ENCODE data around the gene MLLT10.

The MLLT10 gene

DNA sequence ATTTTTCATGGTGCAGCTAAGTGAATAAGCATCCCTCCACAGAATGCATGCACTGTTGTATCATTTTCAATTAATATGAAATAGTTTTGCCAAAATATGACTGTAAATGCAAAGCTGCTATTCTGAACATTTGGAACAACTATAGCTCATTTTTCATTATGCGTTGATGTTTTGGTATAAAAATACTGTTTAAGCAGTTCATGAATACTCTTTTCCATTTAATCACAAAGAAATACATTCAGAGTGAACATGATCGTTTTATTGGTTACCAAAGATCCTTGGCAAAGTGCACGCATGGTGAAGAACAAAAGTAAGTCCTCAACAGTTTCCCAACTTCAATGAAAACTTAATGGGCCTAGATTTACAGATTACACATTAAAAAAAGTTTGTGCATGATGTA lies 41.6 kb upstream of the MLLT10 start:
- TF ChIP-seq SUZ12 (IDR thresholded peaks at IDR 0.05; ENCODE audit: extremely low read depth, insufficient read depth, insufficient read length) (no peak), YY1 (IDR thresholded peaks at IDR 0.05; ENCODE audit: insufficient read depth, insufficient read length) (no peak), ZNF274 (IDR thresholded peaks at IDR 0.05; ENCODE audit: low read depth, low read length) (no peak)
- Histone ChIP-seq H3K9ac (ENCODE audit: insufficient read length, low read depth) (no peak overlapping the region), H3K27me3 (ENCODE audit: insufficient read depth, insufficient read length) (peaks cover 1% of the 10 kb centered on the region), H3K4me1 (ENCODE audit: insufficient read depth, insufficient read length) (no peaks in the 10 kb centered on the region), H3K36me3 (ENCODE audit: insufficient read depth, insufficient read length, low read length) (peaks cover 10% of the 10 kb centered on the region), H3K9me3 (ENCODE audit: insufficient read depth, low read length) (no peaks in the 10 kb centered on the region), H3K4me3 (ENCODE audit: insufficient read length, low read depth) (no peak overlapping the region)
- no peak for DNase-seq (ENCODE audit: low read depth, low spot score)

DNA sequence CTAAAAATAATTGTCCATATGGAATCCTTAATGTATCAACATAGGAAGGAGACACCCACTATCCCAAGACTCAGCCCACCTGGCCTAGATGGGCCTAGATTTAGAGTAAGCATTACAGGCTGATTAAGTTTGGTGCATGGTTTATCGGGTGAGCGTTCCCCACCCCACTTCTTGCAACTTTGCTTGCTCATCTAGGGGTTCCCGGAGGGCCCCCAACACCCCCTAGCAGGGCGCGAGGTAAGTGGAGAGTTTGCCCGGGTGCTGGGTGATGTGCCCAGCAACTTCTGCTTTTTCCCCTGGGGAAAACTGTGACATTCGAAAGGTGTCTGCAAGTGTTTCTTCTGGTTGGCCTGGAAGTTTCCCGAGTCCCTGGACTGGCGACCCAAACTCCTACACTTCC lies 40.2 kb upstream of the MLLT10 start:
- Histone ChIP-seq H3K27me3 (ENCODE audit: insufficient read depth, insufficient read length) (peaks cover 15% of the 10 kb centered on the region), H3K4me3 (ENCODE audit: insufficient read length, low read depth) (no peak overlapping the region), H3K9ac (ENCODE audit: insufficient read length, low read depth) (peak overlapping the region; percentile 96), H3K4me1 (ENCODE audit: insufficient read depth, insufficient read length) (no peaks in the 10 kb centered on the region), H3K9me3 (ENCODE audit: insufficient read depth, low read length) (no peaks in the 10 kb centered on the region), H3K36me3 (ENCODE audit: insufficient read depth, insufficient read length, low read length) (peaks cover 5% of the 10 kb centered on the region)
- no peak for DNase-seq (ENCODE audit: low read depth, low spot score)
- TF ChIP-seq ZNF274 (IDR thresholded peaks at IDR 0.05; ENCODE audit: low read depth, low read length) (no peak), SUZ12 (IDR thresholded peaks at IDR 0.05; ENCODE audit: extremely low read depth, insufficient read depth, insufficient read length) (no peak), YY1 (IDR thresholded peaks at IDR 0.05; ENCODE audit: insufficient read depth, insufficient read length) (no peak)

DNA sequence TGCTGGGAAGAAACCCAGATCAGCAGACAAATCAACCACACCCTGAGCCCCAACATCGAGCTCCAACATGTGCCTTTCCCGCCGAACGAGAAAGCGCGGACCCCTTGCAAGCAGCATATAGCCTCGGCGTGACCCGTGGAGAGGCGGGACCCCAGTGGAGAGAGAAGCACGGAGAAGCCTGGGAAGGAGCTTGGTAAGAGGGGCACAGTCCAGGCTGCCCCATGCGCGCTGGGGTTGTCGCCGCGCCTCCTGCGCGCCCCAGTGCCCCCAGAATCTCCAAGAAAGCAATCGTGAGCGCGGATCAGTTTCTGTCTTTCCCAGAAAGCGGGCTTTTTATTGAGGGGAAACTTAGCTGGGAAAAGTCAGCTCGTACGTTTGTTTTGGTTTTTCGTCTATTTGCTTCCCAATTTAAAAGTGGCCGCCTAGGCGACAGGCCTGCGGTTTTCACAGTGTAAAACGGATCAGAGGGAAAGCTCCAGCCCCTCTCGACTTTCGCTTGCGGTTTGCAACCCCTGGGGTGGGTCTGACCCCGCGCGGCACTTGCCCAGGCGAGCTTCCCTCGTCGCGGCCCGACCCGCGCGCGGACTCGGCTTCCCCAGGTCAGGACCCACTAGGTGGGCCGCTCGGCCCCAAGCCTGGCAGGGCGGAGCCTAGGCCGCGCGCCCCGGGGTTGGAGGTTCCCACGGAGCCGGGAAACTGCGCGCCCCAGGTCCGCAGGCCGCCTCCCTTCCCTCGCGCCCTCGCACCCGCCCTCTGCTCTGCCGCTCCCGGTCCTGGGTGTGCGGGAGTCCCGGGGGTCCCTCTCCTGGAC lies 39.6 kb upstream of the MLLT10 start:
- no peak for DNase-seq (ENCODE audit: low read depth, low spot score)
- peak overlapping the region; percentile 96 for H3K9ac ChIP-seq (ENCODE audit: insufficient read length, low read depth)
- peaks cover 21% of the 10 kb centered on the region for H3K27me3 ChIP-seq (ENCODE audit: insufficient read depth, insufficient read length)

DNA sequence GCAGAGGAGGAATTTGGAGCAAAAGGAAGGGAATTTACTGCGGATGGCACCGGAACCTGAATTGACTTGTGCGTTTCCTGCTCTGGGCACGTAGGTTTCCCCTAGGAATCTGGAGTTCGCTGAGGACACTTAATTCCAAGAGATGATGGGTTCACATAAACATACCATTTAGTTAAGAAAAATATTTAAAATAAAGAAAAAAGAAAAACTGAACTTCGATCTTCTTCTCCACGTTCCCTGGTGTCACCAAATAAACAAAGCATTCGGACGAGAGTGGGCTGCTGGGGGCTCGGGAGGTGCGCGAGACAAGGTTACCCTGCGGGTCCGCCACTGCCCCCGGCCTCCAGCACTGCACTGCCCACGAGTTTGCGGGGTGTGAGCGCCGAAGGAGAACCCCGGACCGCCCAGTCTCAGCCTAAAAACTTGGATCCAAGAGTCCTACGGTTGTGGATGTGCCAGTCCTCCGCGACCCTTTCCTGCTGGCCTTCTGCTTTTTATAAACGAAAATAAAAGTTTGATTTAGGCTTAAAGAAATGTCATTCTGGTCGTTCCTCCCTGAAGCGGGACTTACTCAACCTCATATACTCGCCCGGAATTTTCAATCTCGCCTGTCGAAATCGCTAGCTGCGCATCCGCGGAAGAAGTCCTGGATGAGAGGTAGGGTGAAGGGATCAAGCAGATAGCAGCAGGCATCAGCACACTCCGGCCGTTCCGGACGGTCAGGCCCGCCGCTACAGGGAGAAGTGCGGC lies 38.9 kb upstream of the MLLT10 start:
- peak overlapping the region; percentile 96 for H3K9ac ChIP-seq (ENCODE audit: insufficient read length, low read depth)
- peaks cover 29% of the 10 kb centered on the region for H3K27me3 ChIP-seq (ENCODE audit: insufficient read depth, insufficient read length)
- H3K4me1 ChIP-seq (ENCODE audit: insufficient read depth, insufficient read length), result no peaks in the 10 kb centered on the region
- H3K9me3 ChIP-seq (ENCODE audit: insufficient read depth, low read length), result no peaks in the 10 kb centered on the region
- H3K4me3 ChIP-seq (ENCODE audit: insufficient read length, low read depth), result peak overlapping the region; percentile 82
- TF ChIP-seq ZNF274 (IDR thresholded peaks at IDR 0.05; ENCODE audit: low read depth, low read length), result no peak
- no peak for TF ChIP-seq SUZ12 (IDR thresholded peaks at IDR 0.05; ENCODE audit: extremely low read depth, insufficient read depth, insufficient read length)
- no peak for TF ChIP-seq YY1 (IDR thresholded peaks at IDR 0.05; ENCODE audit: insufficient read depth, insufficient read length)
- H3K36me3 ChIP-seq (ENCODE audit: insufficient read depth, insufficient read length, low read length), result peaks cover 5% of the 10 kb centered on the region
- DNase-seq (ENCODE audit: low read depth, low spot score), result no peak

More for the DNA sequence above, 39.6 kb upstream of the MLLT10 start:
- Histone ChIP-seq H3K4me1 (ENCODE audit: insufficient read depth, insufficient read length) (no peaks in the 10 kb centered on the region), H3K9me3 (ENCODE audit: insufficient read depth, low read length) (no peaks in the 10 kb centered on the region), H3K4me3 (ENCODE audit: insufficient read length, low read depth) (peak overlapping the region; percentile 82), H3K36me3 (ENCODE audit: insufficient read depth, insufficient read length, low read length) (peaks cover 5% of the 10 kb centered on the region)
- TF ChIP-seq YY1 (IDR thresholded peaks at IDR 0.05; ENCODE audit: insufficient read depth, insufficient read length) (no peak), ZNF274 (IDR thresholded peaks at IDR 0.05; ENCODE audit: low read depth, low read length) (no peak), SUZ12 (IDR thresholded peaks at IDR 0.05; ENCODE audit: extremely low read depth, insufficient read depth, insufficient read length) (no peak)

DNA sequence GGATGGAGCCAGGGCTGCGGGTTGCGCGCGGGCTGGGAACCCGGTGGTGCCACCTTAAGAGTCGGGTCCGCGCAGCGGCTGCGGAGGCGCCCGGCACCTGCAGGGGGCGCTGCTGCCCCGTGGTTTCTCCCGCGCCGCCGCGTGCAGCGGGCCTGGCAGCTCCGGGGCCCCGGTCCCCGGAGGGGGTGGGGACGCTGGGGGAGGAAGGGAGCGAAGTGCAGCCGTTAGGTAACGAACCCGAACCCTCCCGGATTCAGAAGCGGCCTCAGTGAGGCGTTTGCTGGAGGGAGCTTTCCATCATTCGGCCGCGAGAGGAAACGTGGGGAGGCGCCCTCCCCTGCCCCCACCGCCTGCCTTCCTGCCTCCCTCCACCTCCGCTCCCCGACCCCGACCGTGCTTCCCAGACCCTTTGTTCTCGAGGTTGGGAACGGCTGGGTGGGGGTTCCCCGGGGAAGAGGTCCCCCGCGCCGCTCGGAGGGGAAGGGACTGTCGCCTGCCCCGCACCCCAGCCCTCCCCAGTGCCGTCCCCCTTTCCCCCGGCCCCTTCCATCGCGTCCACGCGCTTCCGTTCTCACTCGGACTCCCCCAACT lies 38.2 kb upstream of the MLLT10 start:
- no peaks in the 10 kb centered on the region for H3K9me3 ChIP-seq (ENCODE audit: insufficient read depth, low read length)
- peak overlapping the region; percentile 82 for H3K4me3 ChIP-seq (ENCODE audit: insufficient read length, low read depth)
- peak; percentile 77 for DNase-seq (ENCODE audit: low read depth, low spot score)
- TF ChIP-seq YY1 (IDR thresholded peaks at IDR 0.05; ENCODE audit: insufficient read depth, insufficient read length) (no peak), ZNF274 (IDR thresholded peaks at IDR 0.05; ENCODE audit: low read depth, low read length) (no peak), SUZ12 (IDR thresholded peaks at IDR 0.05; ENCODE audit: extremely low read depth, insufficient read depth, insufficient read length) (no peak)
- H3K36me3 ChIP-seq (ENCODE audit: insufficient read depth, insufficient read length, low read length), result peaks cover 5% of the 10 kb centered on the region
- H3K9ac ChIP-seq (ENCODE audit: insufficient read length, low read depth), result peak overlapping the region; percentile 96
- no peaks in the 10 kb centered on the region for H3K4me1 ChIP-seq (ENCODE audit: insufficient read depth, insufficient read length)
- H3K27me3 ChIP-seq (ENCODE audit: insufficient read depth, insufficient read length), result peaks cover 34% of the 10 kb centered on the region

DNA sequence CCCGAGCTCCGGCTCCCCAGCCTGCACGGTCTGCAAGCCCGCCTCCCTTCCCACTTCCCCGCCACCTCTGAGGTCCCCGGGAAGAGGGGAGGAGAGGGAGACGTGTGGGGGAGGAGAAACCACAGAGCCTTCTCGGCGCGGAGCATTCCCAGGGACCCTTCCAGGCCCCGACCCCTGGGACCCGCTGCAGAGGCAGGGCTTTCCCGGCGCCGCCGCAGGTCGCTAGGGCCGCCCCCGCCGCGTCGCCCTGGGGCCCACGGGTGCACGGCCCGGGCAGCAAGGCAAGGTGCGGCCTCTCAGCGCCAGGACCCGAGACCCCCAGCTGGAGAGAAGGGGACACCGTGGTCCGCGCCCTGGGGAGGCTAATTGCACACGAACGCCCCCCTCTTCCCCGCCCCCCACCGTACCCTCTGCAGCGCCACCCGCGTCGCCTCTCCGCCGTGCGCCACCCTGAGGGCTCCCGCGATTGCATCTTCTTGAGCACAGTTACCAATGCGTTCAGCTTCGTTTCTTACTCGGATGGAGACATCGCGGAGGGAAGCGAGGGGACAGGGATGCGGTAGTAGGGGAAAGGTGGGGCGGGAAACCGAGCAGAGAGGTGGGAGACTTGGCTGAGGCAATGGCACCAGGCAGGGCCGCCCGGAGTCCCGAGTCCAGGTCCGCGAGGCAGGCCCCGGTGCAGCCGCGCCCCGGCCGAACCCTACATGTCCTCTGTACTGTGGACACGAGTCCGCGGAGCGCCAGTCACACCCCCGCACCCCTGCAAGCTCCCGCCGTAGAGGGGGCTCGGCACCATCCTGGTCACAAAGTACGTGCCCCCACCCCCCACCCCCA lies 37.5 kb upstream of the MLLT10 start:
- Histone ChIP-seq H3K27me3 (ENCODE audit: insufficient read depth, insufficient read length) (peaks cover 42% of the 10 kb centered on the region), H3K36me3 (ENCODE audit: insufficient read depth, insufficient read length, low read length) (peaks cover 5% of the 10 kb centered on the region), H3K4me1 (ENCODE audit: insufficient read depth, insufficient read length) (peaks cover 4% of the 10 kb centered on the region), H3K4me3 (ENCODE audit: insufficient read length, low read depth) (peak overlapping the region; percentile 82), H3K9ac (ENCODE audit: insufficient read length, low read depth) (peak overlapping the region; percentile 96), H3K9me3 (ENCODE audit: insufficient read depth, low read length) (no peaks in the 10 kb centered on the region)
- DNase-seq (ENCODE audit: low read depth, low spot score), result no peak
- TF ChIP-seq ZNF274 (IDR thresholded peaks at IDR 0.05; ENCODE audit: low read depth, low read length) (no peak), YY1 (IDR thresholded peaks at IDR 0.05; ENCODE audit: insufficient read depth, insufficient read length) (no peak), SUZ12 (IDR thresholded peaks at IDR 0.05; ENCODE audit: extremely low read depth, insufficient read depth, insufficient read length) (no peak)

Data from NT2/D1 (cell line).